A549 (cell line): Measurements from ENCODE around the gene SMIM31.

Experiments
- MAZ ChIP-seq: fragments of 150-350 bp; IDR thresholded peaks from 2 replicates; pipeline ENCODE4 v1.6.1; 2014; ENCODE audit warnings: antibody characterized with exemption, low read depth, low read length, borderline replicate concordance
- TF ChIP-seq, protein P1 (sequence below): fragments of >200 bp; sonication (Bioruptor Twin); formaldehyde crosslinking; IDR thresholded peaks from 3 replicates; pipeline ENCODE4 v1.5.1; 2016
- TF ChIP-seq, protein P2 (sequence below): fragments of 450-650 bp; IDR thresholded peaks from 2 replicates; pipeline ENCODE4 v1.6.1; 2014; ENCODE audit warnings: antibody characterized with exemption
- TF ChIP-seq, protein P3 (sequence below): IDR thresholded peaks from 2 replicates; pipeline ENCODE4 v1.6.1; 2012

DNA sequence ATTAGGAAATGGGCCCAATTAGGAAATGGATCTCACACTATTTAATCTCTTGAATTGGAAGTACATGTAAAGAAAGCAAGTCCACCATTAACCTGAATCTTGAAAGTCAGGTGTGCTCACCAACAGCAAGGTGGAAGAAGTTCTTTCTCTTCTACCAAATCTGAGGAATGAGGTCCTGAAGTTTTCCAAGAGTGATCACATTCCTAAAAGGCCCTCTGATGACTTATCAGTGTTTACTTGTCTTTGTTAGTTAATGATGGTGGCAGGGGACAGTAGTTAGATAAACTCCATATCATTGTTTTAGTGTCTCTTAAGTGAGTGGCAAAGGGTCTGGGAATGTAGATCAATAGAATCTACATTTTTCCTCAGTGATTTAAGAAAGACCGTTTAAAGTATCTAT is 61.8 kb downstream of the SMIM31 start:
- TF ChIP-seq, protein P1, sequence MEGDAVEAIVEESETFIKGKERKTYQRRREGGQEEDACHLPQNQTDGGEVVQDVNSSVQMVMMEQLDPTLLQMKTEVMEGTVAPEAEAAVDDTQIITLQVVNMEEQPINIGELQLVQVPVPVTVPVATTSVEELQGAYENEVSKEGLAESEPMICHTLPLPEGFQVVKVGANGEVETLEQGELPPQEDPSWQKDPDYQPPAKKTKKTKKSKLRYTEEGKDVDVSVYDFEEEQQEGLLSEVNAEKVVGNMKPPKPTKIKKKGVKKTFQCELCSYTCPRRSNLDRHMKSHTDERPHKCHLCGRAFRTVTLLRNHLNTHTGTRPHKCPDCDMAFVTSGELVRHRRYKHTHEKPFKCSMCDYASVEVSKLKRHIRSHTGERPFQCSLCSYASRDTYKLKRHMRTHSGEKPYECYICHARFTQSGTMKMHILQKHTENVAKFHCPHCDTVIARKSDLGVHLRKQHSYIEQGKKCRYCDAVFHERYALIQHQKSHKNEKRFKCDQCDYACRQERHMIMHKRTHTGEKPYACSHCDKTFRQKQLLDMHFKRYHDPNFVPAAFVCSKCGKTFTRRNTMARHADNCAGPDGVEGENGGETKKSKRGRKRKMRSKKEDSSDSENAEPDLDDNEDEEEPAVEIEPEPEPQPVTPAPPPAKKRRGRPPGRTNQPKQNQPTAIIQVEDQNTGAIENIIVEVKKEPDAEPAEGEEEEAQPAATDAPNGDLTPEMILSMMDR, result no peak
- TF ChIP-seq, protein P2, sequence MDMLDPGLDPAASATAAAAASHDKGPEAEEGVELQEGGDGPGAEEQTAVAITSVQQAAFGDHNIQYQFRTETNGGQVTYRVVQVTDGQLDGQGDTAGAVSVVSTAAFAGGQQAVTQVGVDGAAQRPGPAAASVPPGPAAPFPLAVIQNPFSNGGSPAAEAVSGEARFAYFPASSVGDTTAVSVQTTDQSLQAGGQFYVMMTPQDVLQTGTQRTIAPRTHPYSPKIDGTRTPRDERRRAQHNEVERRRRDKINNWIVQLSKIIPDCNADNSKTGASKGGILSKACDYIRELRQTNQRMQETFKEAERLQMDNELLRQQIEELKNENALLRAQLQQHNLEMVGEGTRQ, result no peak
- TF ChIP-seq MAZ, result no peak
- TF ChIP-seq, protein P3, sequence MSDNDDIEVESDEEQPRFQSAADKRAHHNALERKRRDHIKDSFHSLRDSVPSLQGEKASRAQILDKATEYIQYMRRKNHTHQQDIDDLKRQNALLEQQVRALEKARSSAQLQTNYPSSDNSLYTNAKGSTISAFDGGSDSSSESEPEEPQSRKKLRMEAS, result no peak
